ENCODE measurements around the gene RIMS4. TPM values are rescaled to one million over a fixed set of nuclear protein-coding genes. Genes with fewer than 3 reads are reported as not detected.

Gene RIMS4
- total RNA-seq, 2 donors from 2014 or later: 0.05 to 0.07 TPM

DNA sequence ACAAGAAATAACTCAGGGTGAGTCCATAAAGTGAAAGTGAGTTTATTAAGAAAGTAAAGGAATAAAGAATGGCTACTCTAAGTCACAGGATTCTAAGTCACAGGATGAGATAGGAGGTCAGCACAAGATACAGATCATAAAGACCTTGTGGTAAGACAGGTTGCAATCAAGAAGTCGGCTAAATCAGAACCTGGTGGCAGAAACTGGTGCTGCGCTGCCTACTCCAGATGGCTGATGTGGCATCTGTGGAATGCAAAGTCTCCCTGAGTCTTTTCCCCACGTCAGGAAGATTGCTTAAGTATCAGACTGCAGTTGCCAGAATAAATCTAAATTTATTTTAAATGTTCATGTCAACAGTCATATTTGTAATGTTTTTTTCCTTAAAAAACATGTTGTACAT, 75.4 kb downstream of the RIMS4 start:
- Mint-ChIP-seq H3K4me1 (ENCODE audit: low read depth) (peaks cover 42% of the 10 kb centered on the region), H3K27ac (no peak overlapping the region), H3K27me3 (ENCODE audit: low read depth) (no peaks in the 10 kb centered on the region), H3K9me3 (peaks cover 5 to 6% of the 10 kb centered on the region in 2 donors), H3K36me3 (ENCODE audit: insufficient read depth in 2 of 2) (peaks cover 0 to 3% of the 10 kb centered on the region in 2 donors), H3K4me3 (no peak overlapping the region)
- DNase-seq (no peak), ATAC-seq (replicated peaks in 1 of 2) (no peak)

DNA sequence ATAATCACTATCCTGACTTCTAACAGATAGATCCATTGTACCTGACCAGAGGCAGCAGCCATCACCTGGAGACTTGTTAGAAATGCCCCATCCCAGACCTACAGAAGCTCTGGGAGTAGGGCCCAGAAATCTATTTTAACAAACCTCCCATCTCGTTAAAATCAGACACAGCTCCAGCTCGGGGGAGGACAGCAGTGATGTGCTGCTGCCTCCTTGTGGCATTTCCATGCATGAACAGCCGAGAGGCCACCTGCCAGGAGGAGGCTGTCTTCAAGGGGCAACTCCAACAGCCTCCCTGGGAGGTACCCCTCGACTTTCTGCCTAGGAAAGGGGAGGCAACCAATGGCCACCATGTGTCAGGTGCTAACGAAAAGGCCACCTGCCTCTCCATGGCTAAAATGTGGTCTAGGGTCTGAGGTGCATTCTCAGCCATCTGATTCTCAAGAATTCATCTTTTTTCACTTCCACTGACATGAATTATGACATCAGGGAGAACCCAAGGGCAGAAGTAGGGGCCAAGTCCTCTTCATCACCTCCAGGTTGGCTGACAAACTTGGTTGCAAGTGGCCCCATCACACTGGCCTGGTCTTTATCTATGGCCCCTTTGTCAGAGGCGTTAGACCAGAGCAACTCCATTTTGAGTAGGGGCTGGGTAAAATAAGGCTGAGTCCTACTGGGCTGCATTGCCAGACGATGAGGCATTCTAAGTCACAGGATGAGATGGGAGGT, 76.8 kb downstream of the RIMS4 start:
- peak; percentile 64 to 69 for ATAC-seq (replicated peaks in 1 of 2)
- DNase-seq: peak; percentile 65 to 68
- Mint-ChIP-seq H3K4me1 (ENCODE audit: low read depth) (peaks cover 38% of the 10 kb centered on the region), H3K27ac (no peak overlapping the region), H3K36me3 (ENCODE audit: insufficient read depth in 2 of 2) (peaks cover 0 to 3% of the 10 kb centered on the region in 2 donors), H3K4me3 (no peak overlapping the region), H3K27me3 (ENCODE audit: low read depth) (no peaks in the 10 kb centered on the region), H3K9me3 (peaks cover 5 to 6% of the 10 kb centered on the region in 2 donors)

DNA sequence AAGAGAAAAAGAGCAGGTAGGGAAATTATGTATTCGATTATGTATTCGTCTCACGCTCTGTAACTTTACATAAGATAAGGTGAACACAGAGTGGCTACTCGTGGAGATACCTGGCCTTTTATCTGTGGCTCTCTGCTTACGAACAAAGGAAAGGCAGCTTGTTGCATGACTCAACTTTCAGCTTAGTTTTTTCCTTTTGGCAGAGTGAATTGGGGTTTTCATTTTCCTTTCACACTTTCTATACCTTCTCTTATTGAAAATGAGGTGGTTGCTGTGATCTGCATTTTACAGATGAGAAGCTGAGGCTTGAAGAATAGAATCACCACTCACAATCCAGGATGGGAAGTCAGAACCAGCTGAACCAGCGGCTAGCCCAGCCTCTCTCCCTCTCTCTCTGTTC, 78.0 kb downstream of the RIMS4 start:
- Mint-ChIP-seq H3K27me3 (ENCODE audit: low read depth) (no peaks in the 10 kb centered on the region), H3K4me3 (peak overlapping the region in 1 of 2 donors; percentile 6), H3K4me1 (ENCODE audit: low read depth) (peaks cover 37% of the 10 kb centered on the region), H3K36me3 (ENCODE audit: insufficient read depth in 2 of 2) (peaks cover 0 to 3% of the 10 kb centered on the region in 2 donors), H3K27ac (peak overlapping the region; percentile 47), H3K9me3 (peaks cover 5 to 6% of the 10 kb centered on the region in 2 donors)
- ATAC-seq (replicated peaks in 1 of 2) (peak; percentile 46 to 47), DNase-seq (no peak)

DNA sequence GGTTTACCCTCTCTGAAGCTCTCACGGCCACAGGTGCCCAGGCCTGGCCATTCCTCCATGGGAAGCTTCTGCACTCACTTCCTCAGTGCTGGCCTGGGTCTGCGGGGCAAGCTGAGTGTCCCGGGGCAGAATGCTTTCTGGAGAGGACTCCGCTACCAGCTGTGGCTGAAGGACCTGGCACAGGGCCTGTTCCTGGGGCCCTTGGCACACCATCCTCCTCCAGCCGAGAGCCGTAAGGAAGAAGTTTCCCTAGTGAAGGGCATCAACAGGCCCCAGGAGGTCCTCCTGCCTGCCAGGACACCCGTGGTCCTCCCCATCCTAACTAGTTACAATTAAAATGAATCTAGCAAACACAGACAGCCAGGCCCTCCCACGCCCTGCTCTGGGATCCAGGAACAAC, 78.7 kb downstream of the RIMS4 start:
- Mint-ChIP-seq H3K4me1 (ENCODE audit: low read depth) (peaks cover 33% of the 10 kb centered on the region), H3K9me3 (peaks cover 3 to 4% of the 10 kb centered on the region in 2 donors), H3K27ac (no peak overlapping the region), H3K27me3 (ENCODE audit: low read depth) (no peaks in the 10 kb centered on the region), H3K4me3 (no peak overlapping the region), H3K36me3 (ENCODE audit: insufficient read depth in 2 of 2) (peaks cover 0 to 3% of the 10 kb centered on the region in 2 donors)
- ATAC-seq (replicated peaks in 1 of 2): no peak
- DNase-seq: no peak

DNA sequence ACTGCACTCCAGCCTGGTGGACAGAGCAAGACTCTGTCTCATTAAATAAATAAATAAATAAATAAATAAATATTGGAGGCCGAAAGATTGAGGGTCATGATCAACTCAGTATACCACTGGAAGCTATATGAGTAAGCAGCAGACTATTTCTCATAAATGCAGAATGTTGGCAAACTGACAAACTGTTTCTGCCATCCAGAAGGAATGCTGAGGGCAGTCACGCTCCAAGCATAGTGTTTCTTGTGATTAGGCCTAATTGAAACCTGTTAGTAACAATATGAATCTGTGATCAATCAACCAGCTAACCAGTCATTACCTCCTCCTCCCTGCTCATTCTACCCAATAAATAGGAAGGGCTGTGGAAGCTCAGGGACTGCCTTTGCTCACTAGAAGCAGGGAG, 79.9 kb downstream of the RIMS4 start:
- Mint-ChIP-seq H3K9me3 (no peaks in the 10 kb centered on the region), H3K27me3 (ENCODE audit: low read depth) (no peaks in the 10 kb centered on the region), H3K4me1 (ENCODE audit: low read depth) (peaks cover 24% of the 10 kb centered on the region), H3K4me3 (no peak overlapping the region), H3K27ac (no peak overlapping the region), H3K36me3 (ENCODE audit: insufficient read depth in 2 of 2) (no peaks in the 10 kb centered on the region)
- DNase-seq (no peak), ATAC-seq (replicated peaks in 1 of 2) (no peak)

DNA sequence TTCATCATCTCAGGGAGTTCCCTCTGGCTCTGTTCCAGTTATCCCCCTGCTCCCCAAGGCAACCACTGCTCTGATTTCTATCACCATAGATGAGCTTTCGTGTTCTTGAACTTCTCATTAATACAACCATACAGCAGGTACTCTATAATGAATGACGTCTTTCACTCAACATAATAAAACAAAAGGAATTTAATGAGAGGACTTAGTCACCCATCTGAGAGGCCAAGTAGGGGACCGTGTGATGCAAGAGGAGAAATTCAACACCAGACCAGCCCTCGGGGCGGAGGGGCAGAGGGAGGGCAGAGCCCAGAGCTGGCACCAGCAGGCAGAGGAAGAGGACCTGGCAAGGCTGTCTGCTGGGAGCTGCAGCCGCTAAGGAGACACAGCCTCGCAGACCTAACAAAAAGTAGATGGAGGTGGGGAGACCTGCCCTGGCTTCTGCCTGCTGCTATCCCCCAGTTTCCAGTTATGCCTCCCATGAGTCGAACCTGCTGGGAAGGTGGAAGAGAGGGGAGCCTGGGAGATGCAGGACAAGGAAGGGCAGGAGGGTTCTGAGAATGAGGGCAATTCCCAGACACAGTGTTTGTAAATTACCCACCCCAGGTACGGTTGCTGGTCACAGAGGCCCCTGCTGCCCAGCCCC, 81.4 kb downstream of the RIMS4 start:
- no peaks in the 10 kb centered on the region for H3K36me3 Mint-ChIP-seq (ENCODE audit: insufficient read depth in 2 of 2)
- peaks cover 24% of the 10 kb centered on the region for H3K4me1 Mint-ChIP-seq (ENCODE audit: low read depth)
- no peak overlapping the region for H3K4me3 Mint-ChIP-seq
- H3K27me3 Mint-ChIP-seq (ENCODE audit: low read depth): no peaks in the 10 kb centered on the region
- H3K27ac Mint-ChIP-seq: no peak overlapping the region
- no peaks in the 10 kb centered on the region for H3K9me3 Mint-ChIP-seq
- ATAC-seq (replicated peaks in 1 of 2) (no peak), DNase-seq (no peak)

DNA sequence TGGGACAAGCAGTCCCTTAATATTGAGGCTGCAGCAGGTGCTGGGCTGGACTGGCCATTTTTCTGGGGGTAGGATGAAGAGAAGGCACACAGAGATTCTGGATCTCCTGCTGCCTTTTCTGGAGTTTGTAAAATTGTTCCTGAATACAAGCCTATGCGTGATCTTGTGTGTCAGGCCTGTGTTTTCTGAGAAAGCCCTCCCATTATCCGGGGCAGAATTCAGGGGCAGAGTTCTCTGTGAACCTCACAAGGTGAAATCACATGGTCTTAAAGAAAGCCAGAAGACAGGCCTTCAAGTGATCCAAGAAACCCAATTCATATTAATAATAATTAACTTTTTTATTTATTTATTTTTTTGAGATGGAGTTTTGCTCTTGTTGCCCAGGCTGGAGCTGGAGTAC, 82.7 kb downstream of the RIMS4 start:
- ATAC-seq (replicated peaks in 1 of 2): no peak
- Mint-ChIP-seq H3K27ac (no peak overlapping the region), H3K4me1 (ENCODE audit: low read depth) (peaks cover 18% of the 10 kb centered on the region), H3K36me3 (ENCODE audit: insufficient read depth in 2 of 2) (no peaks in the 10 kb centered on the region), H3K4me3 (no peak overlapping the region), H3K27me3 (ENCODE audit: low read depth) (no peaks in the 10 kb centered on the region), H3K9me3 (no peaks in the 10 kb centered on the region)
- no peak for DNase-seq

DNA sequence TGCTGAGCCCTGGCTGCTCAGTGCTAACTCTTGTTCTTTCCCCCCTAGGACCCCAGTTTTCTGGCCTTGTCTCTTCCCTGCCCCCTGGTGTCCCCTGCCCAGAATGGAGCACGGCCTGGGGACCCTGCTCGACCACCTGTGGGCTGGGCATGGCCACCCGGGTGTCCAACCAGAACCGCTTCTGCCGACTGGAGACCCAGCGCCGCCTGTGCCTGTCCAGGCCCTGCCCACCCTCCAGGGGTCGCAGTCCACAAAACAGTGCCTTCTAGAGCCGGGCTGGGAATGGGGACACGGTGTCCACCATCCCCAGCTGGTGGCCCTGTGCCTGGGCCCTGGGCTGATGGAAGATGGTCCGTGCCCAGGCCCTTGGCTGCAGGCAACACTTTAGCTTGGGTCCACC, 83.3 kb downstream of the RIMS4 start:
- Mint-ChIP-seq H3K27ac (no peak overlapping the region), H3K36me3 (ENCODE audit: insufficient read depth in 2 of 2) (no peaks in the 10 kb centered on the region), H3K27me3 (ENCODE audit: low read depth) (no peaks in the 10 kb centered on the region), H3K4me3 (no peak overlapping the region), H3K9me3 (no peaks in the 10 kb centered on the region), H3K4me1 (ENCODE audit: low read depth) (peaks cover 12% of the 10 kb centered on the region)
- no peak for DNase-seq
- no peak for ATAC-seq (replicated peaks in 1 of 2)

DNA sequence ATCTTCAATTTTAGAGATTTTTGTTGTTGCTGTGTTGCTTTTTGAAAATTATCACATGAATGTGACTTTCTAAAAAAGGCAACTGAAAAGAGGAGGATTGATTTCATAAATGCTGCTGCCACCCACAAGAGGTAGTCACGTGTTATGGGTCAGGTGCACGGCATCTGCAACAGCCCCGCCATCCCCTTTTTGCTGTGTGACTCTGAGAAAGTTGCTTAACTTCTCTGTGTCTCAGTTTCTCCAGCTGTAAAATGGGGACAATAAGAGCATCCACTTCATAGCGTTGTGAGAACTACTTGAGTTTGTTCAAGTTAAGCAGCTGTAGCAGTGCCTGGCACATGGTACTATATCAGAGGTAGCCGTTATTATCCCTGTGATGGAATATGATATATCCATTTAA, 84.5 kb downstream of the RIMS4 start:
- H3K27me3 Mint-ChIP-seq (ENCODE audit: low read depth): no peaks in the 10 kb centered on the region
- ATAC-seq (replicated peaks in 1 of 2): no peak

DNA sequence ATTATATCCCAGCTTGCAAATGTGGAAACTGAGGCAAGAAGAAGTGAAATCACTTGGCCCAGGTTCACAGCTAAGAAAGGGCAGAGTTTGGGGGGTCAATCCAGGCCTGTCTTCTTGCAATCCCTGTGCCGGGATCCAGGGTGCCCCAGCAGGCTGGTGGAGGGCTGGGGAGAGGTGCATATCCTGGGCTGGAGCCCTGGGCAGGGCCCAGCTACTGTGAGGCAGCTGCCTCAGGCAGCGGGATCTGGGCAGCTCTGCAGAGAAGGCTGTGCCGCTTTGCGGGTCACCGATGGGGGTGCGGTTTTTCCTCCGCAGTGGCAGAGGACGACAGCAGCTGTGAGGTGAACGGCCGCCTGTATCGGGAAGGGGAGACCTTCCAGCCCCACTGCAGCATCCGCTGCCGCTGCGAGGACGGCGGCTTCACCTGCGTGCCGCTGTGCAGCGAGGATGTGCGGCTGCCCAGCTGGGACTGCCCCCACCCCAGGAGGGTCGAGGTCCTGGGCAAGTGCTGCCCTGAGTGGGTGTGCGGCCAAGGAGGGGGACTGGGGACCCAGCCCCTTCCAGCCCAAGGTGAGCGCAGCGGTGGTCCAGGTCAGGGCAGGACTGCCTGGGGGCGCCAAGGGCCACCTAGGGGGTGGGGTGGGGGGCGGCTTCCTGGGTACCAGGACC, 85.8 kb downstream of the RIMS4 start:
- DNase-seq: no peak
- Mint-ChIP-seq H3K36me3 (ENCODE audit: insufficient read depth in 2 of 2) (no peaks in the 10 kb centered on the region), H3K9me3 (no peaks in the 10 kb centered on the region), H3K4me3 (no peak overlapping the region), H3K4me1 (ENCODE audit: low read depth) (peaks cover 5% of the 10 kb centered on the region), H3K27ac (no peak overlapping the region), H3K27me3 (ENCODE audit: low read depth) (no peaks in the 10 kb centered on the region)
- no peak for ATAC-seq (replicated peaks in 1 of 2)

More for the DNA sequence above, 84.5 kb downstream of the RIMS4 start:
- Mint-ChIP-seq H3K4me3 (no peak overlapping the region), H3K36me3 (ENCODE audit: insufficient read depth in 2 of 2) (no peaks in the 10 kb centered on the region), H3K27ac (no peak overlapping the region), H3K4me1 (ENCODE audit: low read depth) (peaks cover 9% of the 10 kb centered on the region), H3K9me3 (no peaks in the 10 kb centered on the region)
- DNase-seq: no peak

DNA sequence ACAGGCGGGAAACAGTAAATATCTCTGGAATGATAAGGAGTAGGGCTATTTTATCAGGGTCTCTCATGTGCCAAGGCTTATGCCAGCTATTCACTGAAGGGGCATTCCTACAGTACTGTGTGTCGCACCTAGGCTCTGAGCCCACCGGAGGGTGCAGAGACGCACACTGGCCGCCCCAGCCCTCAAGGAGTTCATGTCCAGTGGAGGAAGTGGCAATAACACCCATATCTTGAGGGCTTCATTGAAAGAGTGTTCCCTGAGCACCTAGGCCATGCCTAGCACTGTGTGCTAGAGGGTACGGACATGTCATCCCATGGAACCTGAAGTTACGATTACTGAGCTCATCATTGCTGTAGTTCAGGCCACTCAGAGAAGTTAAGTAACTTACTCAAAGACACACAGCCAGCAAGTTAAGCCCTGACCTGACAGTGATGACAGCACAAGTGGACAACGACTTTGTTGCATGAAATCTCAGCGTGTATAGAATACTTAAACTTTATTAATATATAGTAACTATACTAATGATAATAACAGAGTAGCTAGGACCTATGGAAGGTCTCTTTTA, 86.5 kb downstream of the RIMS4 start:
- DNase-seq: no peak
- H3K36me3 Mint-ChIP-seq (ENCODE audit: insufficient read depth in 2 of 2): no peaks in the 10 kb centered on the region
- H3K27me3 Mint-ChIP-seq (ENCODE audit: low read depth): no peaks in the 10 kb centered on the region
- H3K9me3 Mint-ChIP-seq: no peaks in the 10 kb centered on the region
- peaks cover 4% of the 10 kb centered on the region for H3K4me1 Mint-ChIP-seq (ENCODE audit: low read depth)
- no peak overlapping the region for H3K4me3 Mint-ChIP-seq
- no peak for ATAC-seq (replicated peaks in 1 of 2)
- no peak overlapping the region for H3K27ac Mint-ChIP-seq

DNA sequence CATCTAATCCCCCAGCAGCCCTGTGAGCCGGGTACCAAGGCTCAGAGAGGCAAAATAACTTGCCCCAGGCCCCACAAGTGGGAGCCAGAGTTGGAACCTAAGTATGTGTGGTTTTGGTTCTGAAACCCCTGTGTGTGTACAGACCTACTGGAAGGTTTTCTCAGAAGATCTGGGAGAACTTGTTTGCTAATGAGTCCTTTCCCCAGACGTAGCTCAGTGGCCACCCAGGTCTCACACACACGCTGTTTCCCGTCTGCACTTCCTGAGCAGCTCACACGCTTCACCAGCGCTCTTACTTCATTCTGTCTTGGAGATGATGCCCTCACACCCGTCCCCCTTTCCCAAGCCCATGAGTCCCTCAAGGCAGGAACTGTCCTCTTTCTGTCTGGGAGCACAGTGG, 87.0 kb downstream of the RIMS4 start:
- H3K27ac Mint-ChIP-seq: no peak overlapping the region
- DNase-seq: no peak

DNA sequence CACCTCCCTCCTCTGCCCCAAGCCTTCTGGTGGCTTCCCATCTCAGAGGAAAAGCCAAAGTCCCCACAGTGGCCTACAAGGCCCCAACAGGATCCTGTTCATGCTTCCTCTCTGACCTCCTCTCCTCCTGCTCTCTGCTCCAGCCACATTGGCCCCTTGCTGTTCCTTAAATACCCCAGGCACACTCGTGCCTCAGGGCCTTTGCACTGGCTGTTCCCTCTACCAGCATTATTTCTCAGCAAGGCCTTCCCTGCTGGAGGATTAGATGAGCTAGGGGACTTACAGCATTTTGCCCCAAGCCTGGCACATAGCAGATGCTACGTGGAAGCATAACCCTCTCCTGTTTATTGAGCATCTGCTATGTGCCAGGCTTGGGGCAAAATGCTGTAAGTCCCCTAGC, 87.4 kb downstream of the RIMS4 start:
- ATAC-seq (replicated peaks in 1 of 2) (no peak), DNase-seq (no peak)
- Mint-ChIP-seq H3K27me3 (ENCODE audit: low read depth) (no peaks in the 10 kb centered on the region), H3K36me3 (ENCODE audit: insufficient read depth in 2 of 2) (no peaks in the 10 kb centered on the region), H3K4me1 (ENCODE audit: low read depth) (peaks cover 4% of the 10 kb centered on the region), H3K9me3 (no peaks in the 10 kb centered on the region), H3K4me3 (no peak overlapping the region), H3K27ac (no peak overlapping the region)

More for the DNA sequence above, 87.0 kb downstream of the RIMS4 start:
- Mint-ChIP-seq H3K9me3 (no peaks in the 10 kb centered on the region), H3K27me3 (ENCODE audit: low read depth) (no peaks in the 10 kb centered on the region), H3K4me1 (ENCODE audit: low read depth) (peaks cover 4% of the 10 kb centered on the region), H3K4me3 (no peak overlapping the region), H3K36me3 (ENCODE audit: insufficient read depth in 2 of 2) (no peaks in the 10 kb centered on the region)
- no peak for ATAC-seq (replicated peaks in 1 of 2)
